HepG2 (cell line): Measurements from ENCODE around the gene MCFD2. TPM values are rescaled to one million over a fixed set of nuclear protein-coding genes. Genes with fewer than 3 reads are reported as not detected.

ENCODE experiments used
- FOXC1 ChIP-seq: sonication (generic); formaldehyde crosslinking; IDR thresholded peaks from 2 replicates; pipeline ENCODE4 v1.8.0; 2022; ENCODE audit warnings: mild to moderate bottlenecking, missing genetic modification reagents, borderline replicate concordance
- MLLT10 ChIP-seq: sonication (generic); formaldehyde crosslinking; IDR thresholded peaks from 2 replicates; pipeline ENCODE4 v1.4.0; 2020; ENCODE audit warnings: missing genetic modification reagents
- NR2F1 ChIP-seq, 2 experiments: fragments of 450-650 bp in 1 of 2; formaldehyde crosslinking in 1 of 2; IDR thresholded peaks; 2 replicates each; pipeline versions ENCODE4 v1.5.0 to v1.6.1; 2016 to 2020; ENCODE audit warnings: mild to moderate bottlenecking in 1 of 2, missing compliant biosample characterization in 1 of 2, missing genetic modification reagents in 1 of 2, moderate library complexity in 1 of 2
- SKI ChIP-seq: fragments of 450-650 bp; IDR thresholded peaks from one replicate; pipeline ENCODE4 v1.6.1; 2018; ENCODE audit warnings: mild to moderate bottlenecking; ENCODE audit not compliant: partially characterized antibody
- ZNF770 ChIP-seq: sonication (generic); formaldehyde crosslinking; IDR thresholded peaks from 2 replicates; pipeline ENCODE4 v1.5.0; 2020; ENCODE audit warnings: mild to moderate bottlenecking, missing genetic modification reagents
- polyA plus RNA-seq, 8 experiments: library from polyadenylated mRNA; depleted of rRNA in 3 of 8; stranded (reverse) in 7 of 8; unstranded in 1 of 8; fragments of >200 nt; fragmentation: Illumina TruSeq in 4 of 8; extraction: Trizol in 4 of 8; gene quantifications; 2 replicates each; pipeline versions ENCODE4 v1.2.1 to v1.2.3, GENCODE V29; 2011 to 2016; ENCODE audit warnings: low read depth in 4 of 8, missing spikeins in 1 of 8, mixed read lengths in 1 of 8; ENCODE audit not compliant: insufficient read depth in 1 of 8
- total RNA-seq, 5 experiments: library from RNA; depleted of rRNA; stranded (reverse); fragments of >200 nt; fragmentation: Illumina TruSeq; extraction: Trizol; gene quantifications; 2 replicates each; pipeline ENCODE4 v1.2.3, GENCODE V29; 2016; ENCODE audit warnings: low read depth in 1 of 5
- TF ChIP-seq, protein P1 (sequence below), 2 experiments: fragments of 450-650 bp in 1 of 2; sonication (generic) in 1 of 2; formaldehyde crosslinking in 1 of 2; IDR thresholded peaks; 2 replicates each; pipeline versions ENCODE4 v1.6.1 to v1.8.0; 2016 to 2022; ENCODE audit warnings: antibody characterized with exemption in 1 of 2, mild to moderate bottlenecking in 1 of 2, missing genetic modification reagents in 1 of 2
- TF ChIP-seq, protein P2 (sequence below): sonication (generic); formaldehyde crosslinking; IDR thresholded peaks from 2 replicates; pipeline ENCODE4 v1.9.0; 2022; ENCODE audit warnings: missing genetic modification reagents, mild to moderate bottlenecking, borderline replicate concordance
- TF ChIP-seq, protein P3 (sequence below): sonication (generic); formaldehyde crosslinking; IDR thresholded peaks from 2 replicates; pipeline ENCODE4 v1.4.0; 2020; ENCODE audit warnings: missing genetic modification reagents, mild to moderate bottlenecking, borderline replicate concordance
- TF ChIP-seq, protein P4 (sequence below): sonication (generic); formaldehyde crosslinking; IDR thresholded peaks from 2 replicates; pipeline ENCODE4 v1.4.0; 2020; ENCODE audit warnings: missing genetic modification reagents, borderline replicate concordance

Gene MCFD2
- total and polyA plus RNA-seq, 2 of the 13 experiments (the other 11 are each of a cell fraction or from before 2014, with no cell fraction given): 183 to 232 TPM

DNA sequence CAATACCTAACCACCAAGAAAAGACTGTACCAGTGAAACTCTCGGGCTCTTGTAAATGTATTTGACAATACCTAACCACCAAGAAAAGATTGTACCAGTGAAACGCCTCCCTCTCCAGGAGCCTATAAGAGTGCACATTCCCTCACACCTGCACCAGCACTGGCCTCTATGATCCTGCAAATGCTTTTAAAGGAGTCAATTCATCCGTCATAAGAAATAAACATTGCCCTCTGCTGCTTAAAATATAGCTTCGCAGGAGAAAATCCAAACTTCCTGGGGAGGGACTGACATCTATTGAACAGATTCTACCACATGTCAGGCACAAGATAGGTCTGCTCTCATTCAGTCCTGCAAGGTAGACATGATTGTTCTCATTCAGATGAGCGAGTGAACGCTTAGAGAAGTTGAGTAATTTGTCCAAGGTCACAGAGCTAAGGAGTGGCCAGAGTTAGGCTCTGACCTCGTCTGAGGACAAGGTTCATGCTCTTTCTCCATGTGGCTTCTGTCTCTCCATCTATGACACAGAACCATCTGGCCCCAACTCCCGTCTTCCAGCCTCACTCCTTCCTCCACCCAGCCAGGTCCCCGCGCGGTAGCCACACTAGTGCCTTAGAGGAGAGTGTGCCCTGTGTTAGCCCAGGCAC is 38.7 kb downstream of the MCFD2 start (continued):
- TF ChIP-seq, protein P1, sequence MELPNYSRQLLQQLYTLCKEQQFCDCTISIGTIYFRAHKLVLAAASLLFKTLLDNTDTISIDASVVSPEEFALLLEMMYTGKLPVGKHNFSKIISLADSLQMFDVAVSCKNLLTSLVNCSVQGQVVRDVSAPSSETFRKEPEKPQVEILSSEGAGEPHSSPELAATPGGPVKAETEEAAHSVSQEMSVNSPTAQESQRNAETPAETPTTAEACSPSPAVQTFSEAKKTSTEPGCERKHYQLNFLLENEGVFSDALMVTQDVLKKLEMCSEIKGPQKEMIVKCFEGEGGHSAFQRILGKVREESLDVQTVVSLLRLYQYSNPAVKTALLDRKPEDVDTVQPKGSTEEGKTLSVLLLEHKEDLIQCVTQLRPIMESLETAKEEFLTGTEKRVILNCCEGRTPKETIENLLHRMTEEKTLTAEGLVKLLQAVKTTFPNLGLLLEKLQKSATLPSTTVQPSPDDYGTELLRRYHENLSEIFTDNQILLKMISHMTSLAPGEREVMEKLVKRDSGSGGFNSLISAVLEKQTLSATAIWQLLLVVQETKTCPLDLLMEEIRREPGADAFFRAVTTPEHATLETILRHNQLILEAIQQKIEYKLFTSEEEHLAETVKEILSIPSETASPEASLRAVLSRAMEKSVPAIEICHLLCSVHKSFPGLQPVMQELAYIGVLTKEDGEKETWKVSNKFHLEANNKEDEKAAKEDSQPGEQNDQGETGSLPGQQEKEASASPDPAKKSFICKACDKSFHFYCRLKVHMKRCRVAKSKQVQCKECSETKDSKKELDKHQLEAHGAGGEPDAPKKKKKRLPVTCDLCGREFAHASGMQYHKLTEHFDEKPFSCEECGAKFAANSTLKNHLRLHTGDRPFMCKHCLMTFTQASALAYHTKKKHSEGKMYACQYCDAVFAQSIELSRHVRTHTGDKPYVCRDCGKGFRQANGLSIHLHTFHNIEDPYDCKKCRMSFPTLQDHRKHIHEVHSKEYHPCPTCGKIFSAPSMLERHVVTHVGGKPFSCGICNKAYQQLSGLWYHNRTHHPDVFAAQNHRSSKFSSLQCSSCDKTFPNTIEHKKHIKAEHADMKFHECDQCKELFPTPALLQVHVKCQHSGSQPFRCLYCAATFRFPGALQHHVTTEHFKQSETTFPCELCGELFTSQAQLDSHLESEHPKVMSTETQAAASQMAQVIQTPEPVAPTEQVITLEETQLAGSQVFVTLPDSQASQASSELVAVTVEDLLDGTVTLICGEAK (IDR thresholded peaks at IDR 0.05): no peak
- TF ChIP-seq, protein P1 (CRISPR knock-in tag; IDR thresholded peaks at IDR 0.05): no peak
- TF ChIP-seq MLLT10: no peak
- TF ChIP-seq, protein P2, sequence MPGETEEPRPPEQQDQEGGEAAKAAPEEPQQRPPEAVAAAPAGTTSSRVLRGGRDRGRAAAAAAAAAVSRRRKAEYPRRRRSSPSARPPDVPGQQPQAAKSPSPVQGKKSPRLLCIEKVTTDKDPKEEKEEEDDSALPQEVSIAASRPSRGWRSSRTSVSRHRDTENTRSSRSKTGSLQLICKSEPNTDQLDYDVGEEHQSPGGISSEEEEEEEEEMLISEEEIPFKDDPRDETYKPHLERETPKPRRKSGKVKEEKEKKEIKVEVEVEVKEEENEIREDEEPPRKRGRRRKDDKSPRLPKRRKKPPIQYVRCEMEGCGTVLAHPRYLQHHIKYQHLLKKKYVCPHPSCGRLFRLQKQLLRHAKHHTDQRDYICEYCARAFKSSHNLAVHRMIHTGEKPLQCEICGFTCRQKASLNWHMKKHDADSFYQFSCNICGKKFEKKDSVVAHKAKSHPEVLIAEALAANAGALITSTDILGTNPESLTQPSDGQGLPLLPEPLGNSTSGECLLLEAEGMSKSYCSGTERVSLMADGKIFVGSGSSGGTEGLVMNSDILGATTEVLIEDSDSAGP: 0 out of 2 replicates have a peak, but pooled peaks have one; percentile 43
- TF ChIP-seq FOXC1 (CRISPR knock-in tag): no peak
- TF ChIP-seq, protein P3, sequence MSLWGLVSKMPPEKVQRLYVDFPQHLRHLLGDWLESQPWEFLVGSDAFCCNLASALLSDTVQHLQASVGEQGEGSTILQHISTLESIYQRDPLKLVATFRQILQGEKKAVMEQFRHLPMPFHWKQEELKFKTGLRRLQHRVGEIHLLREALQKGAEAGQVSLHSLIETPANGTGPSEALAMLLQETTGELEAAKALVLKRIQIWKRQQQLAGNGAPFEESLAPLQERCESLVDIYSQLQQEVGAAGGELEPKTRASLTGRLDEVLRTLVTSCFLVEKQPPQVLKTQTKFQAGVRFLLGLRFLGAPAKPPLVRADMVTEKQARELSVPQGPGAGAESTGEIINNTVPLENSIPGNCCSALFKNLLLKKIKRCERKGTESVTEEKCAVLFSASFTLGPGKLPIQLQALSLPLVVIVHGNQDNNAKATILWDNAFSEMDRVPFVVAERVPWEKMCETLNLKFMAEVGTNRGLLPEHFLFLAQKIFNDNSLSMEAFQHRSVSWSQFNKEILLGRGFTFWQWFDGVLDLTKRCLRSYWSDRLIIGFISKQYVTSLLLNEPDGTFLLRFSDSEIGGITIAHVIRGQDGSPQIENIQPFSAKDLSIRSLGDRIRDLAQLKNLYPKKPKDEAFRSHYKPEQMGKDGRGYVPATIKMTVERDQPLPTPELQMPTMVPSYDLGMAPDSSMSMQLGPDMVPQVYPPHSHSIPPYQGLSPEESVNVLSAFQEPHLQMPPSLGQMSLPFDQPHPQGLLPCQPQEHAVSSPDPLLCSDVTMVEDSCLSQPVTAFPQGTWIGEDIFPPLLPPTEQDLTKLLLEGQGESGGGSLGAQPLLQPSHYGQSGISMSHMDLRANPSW (CRISPR knock-in tag): no peak
- TF ChIP-seq NR2F1 (CRISPR knock-in tag; IDR thresholded peaks at IDR 0.05): 0 out of 4 replicates have a peak, but pooled peaks of 1 of the 2 experiments have one; percentile 26
- TF ChIP-seq ZNF770 (CRISPR knock-in tag): no peak
- peak; percentile 20 for TF ChIP-seq SKI
- TF ChIP-seq, protein P4, sequence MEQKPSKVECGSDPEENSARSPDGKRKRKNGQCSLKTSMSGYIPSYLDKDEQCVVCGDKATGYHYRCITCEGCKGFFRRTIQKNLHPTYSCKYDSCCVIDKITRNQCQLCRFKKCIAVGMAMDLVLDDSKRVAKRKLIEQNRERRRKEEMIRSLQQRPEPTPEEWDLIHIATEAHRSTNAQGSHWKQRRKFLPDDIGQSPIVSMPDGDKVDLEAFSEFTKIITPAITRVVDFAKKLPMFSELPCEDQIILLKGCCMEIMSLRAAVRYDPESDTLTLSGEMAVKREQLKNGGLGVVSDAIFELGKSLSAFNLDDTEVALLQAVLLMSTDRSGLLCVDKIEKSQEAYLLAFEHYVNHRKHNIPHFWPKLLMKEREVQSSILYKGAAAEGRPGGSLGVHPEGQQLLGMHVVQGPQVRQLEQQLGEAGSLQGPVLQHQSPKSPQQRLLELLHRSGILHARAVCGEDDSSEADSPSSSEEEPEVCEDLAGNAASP: peak; percentile 96
